ENCODE measurements around the gene SIPA1. TPM values are rescaled to one million over a fixed set of nuclear protein-coding genes. Genes with fewer than 3 reads are reported as not detected.

SIPA1 gene
- total and polyA plus RNA-seq, 9 of the 15 experiments (the other 6 are each of a cell fraction or from before 2014, with no cell fraction given) = 0.25 to 85.8 (median 16.8) TPM

GRCh38 chr11:65611028-65611757 is 26.7 kb upstream of the SIPA1 start (continued):
- TF ChIP-seq CREB1 (IDR thresholded peaks at IDR 0.05) (no peak), CREB1 (CRISPR knock-in tag; IDR thresholded peaks at IDR 0.05) (no peak), HNRNPUL1 (IDR thresholded peaks at IDR 0.05; ENCODE audit: low read length) (no peak), RFX5 (IDR thresholded peaks at IDR 0.05; ENCODE audit: low read depth, low read length) (no peak), PRDM10 (IDR thresholded peaks at IDR 0.05; ENCODE audit: partially characterized antibody) (no peak), ZFX (CRISPR knock-in tag; IDR thresholded peaks at IDR 0.05) (peak; percentile 64), ESRRA (IDR thresholded peaks at IDR 0.05; ENCODE audit: borderline replicate concordance, low read depth) (no peak), ZHX1 (conservative IDR thresholded peaks at IDR 0.05; ENCODE audit: low read length) (no peak)
